Measurements from ENCODE around the gene JARID2.
"Not testable (repeated sequence)": the region's sequence is repeated elsewhere in the genome, so short reads cannot be mapped to it uniquely, and the experiment has no call there.

The JARID2 gene

GRCh38 chr6:15288856-15289255 lies 43.0 kb downstream of the JARID2 start:
- H3K36me3 ChIP-seq (replicated peaks in 1 of 2; ENCODE audit: control insufficient read depth in 2 of 2, insufficient read depth in 2 of 2, low read length in 2 of 2): peaks cover 0 to 19% of the 10 kb centered on the region in 2 donors
- no peak overlapping the region for H3K9ac ChIP-seq (ENCODE audit: low read depth, low read length, poor library complexity)
- H2AFZ ChIP-seq (ENCODE audit: low read length): no peak overlapping the region
- no peak overlapping the region for H3K4me3 ChIP-seq (ENCODE audit: low read length in 2 of 2)
- H2BK120ac ChIP-seq (ENCODE audit: low read depth, low read length): no peak overlapping the region
- H2BK5ac ChIP-seq (ENCODE audit: low read length): no peak overlapping the region
- no peak overlapping the region for H3K14ac ChIP-seq (ENCODE audit: low read length)
- no peak for DNase-seq (ENCODE audit: low spot score)
- no peak overlapping the region for H3K27ac ChIP-seq (replicated peaks; ENCODE audit: low read length)
- H3K4ac ChIP-seq (ENCODE audit: low read length): no peak overlapping the region
- peaks cover 2 to 15% of the 10 kb centered on the region in 2 donors for H3K9me3 ChIP-seq (replicated peaks in 1 of 2; ENCODE audit: control insufficient read depth in 2 of 2, insufficient read depth in 1 of 2, low read depth in 1 of 2, low read length in 2 of 2)
- H3K4me1 ChIP-seq (ENCODE audit: control insufficient read depth in 2 of 2, insufficient read depth in 1 of 2, low read depth in 1 of 2, low read length in 2 of 2): peaks cover 0 to 8% of the 10 kb centered on the region in 2 donors
- no peak overlapping the region for H3K23ac ChIP-seq (ENCODE audit: low read depth, low read length, poor library complexity)
- no peak overlapping the region for H3K18ac ChIP-seq (ENCODE audit: low read length)
- peaks cover 5% of the 10 kb centered on the region for H3K79me1 ChIP-seq (ENCODE audit: low read depth, low read length)
- H4K91ac ChIP-seq (ENCODE audit: low read depth, low read length, poor library complexity): no peak overlapping the region
- no peak overlapping the region for H2BK12ac ChIP-seq (ENCODE audit: low read length)
- no peak overlapping the region for H2BK15ac ChIP-seq (ENCODE audit: low read length)
- H2AK5ac ChIP-seq (ENCODE audit: low read depth, low read length): no peak overlapping the region
- no peak overlapping the region for H4K8ac ChIP-seq (ENCODE audit: low read depth, low read length)
- H3K27me3 ChIP-seq (ENCODE audit: control insufficient read depth in 3 of 3, insufficient read depth in 3 of 3, low read depth in 1 of 3, low read length in 3 of 3): no peaks in the 10 kb centered on the region
- no CpG with 5 or more reads among the region's 8 CpGs for WGBS, 2 donors (ENCODE audit: extremely low coverage in 2 of 2, insufficient read length in 2 of 2, insufficient replicate concordance in 1 of 2)
- H3K4me2 ChIP-seq (ENCODE audit: insufficient read depth, low read length, poor library complexity, severe bottlenecking): no peak overlapping the region

- not testable (repeated sequence) for H3K4me2 ChIP-seq (ENCODE audit: insufficient read depth, low read length, poor library complexity, severe bottlenecking); H2BK5ac ChIP-seq (ENCODE audit: low read length); H3K14ac ChIP-seq (ENCODE audit: low read length); H3K4ac ChIP-seq (ENCODE audit: low read length); H4K8ac ChIP-seq (ENCODE audit: low read depth, low read length); H2AK5ac ChIP-seq (ENCODE audit: low read depth, low read length); H3K23ac ChIP-seq (ENCODE audit: low read depth, low read length, poor library complexity); H3K9ac ChIP-seq (ENCODE audit: low read depth, low read length, poor library complexity); H3K18ac ChIP-seq (ENCODE audit: low read length); H2BK15ac ChIP-seq (ENCODE audit: low read length); H3K4me1 ChIP-seq (ENCODE audit: control insufficient read depth in 2 of 2, insufficient read depth in 1 of 2, low read depth in 1 of 2, low read length in 2 of 2); H4K91ac ChIP-seq (ENCODE audit: low read depth, low read length, poor library complexity); H2BK12ac ChIP-seq (ENCODE audit: low read length); DNase-seq (ENCODE audit: low spot score); H2BK120ac ChIP-seq (ENCODE audit: low read depth, low read length); H3K27me3 ChIP-seq (ENCODE audit: control insufficient read depth in 3 of 3, insufficient read depth in 3 of 3, low read depth in 1 of 3, low read length in 3 of 3); H3K4me3 ChIP-seq (ENCODE audit: low read length in 2 of 2); H3K27ac ChIP-seq (replicated peaks; ENCODE audit: low read length); H3K79me1 ChIP-seq (ENCODE audit: low read depth, low read length); H2AFZ ChIP-seq (ENCODE audit: low read length)
- WGBS, 2 donors (ENCODE audit: extremely low coverage in 2 of 2, insufficient read length in 2 of 2, insufficient replicate concordance in 1 of 2): no CpG with 5 or more reads among the region's 7 CpGs
- peaks cover 2 to 15% of the 10 kb centered on the region in 2 donors for H3K9me3 ChIP-seq (replicated peaks in 1 of 2; ENCODE audit: control insufficient read depth in 2 of 2, insufficient read depth in 1 of 2, low read depth in 1 of 2, low read length in 2 of 2)
- H3K36me3 ChIP-seq (replicated peaks in 1 of 2; ENCODE audit: control insufficient read depth in 2 of 2, insufficient read depth in 2 of 2, low read length in 2 of 2): peaks cover 0 to 19% of the 10 kb centered on the region in 2 donors
These were observed 43.6 kb downstream of the JARID2 start for GRCh38 chr6:15289456-15289855.

- Histone ChIP-seq H4K91ac (ENCODE audit: low read depth, low read length, poor library complexity) (no peak overlapping the region), H3K4ac (ENCODE audit: low read length) (no peak overlapping the region), H2BK120ac (ENCODE audit: low read depth, low read length) (no peak overlapping the region), H3K4me2 (ENCODE audit: insufficient read depth, low read length, poor library complexity, severe bottlenecking) (no peak overlapping the region), H4K8ac (ENCODE audit: low read depth, low read length) (no peak overlapping the region), H3K27me3 (ENCODE audit: control insufficient read depth in 3 of 3, insufficient read depth in 3 of 3, low read depth in 1 of 3, low read length in 3 of 3) (no peaks in the 10 kb centered on the region), H2BK15ac (ENCODE audit: low read length) (no peak overlapping the region), H3K4me3 (ENCODE audit: low read length in 2 of 2) (no peak overlapping the region), H2AFZ (ENCODE audit: low read length) (no peak overlapping the region), H3K9me3 (replicated peaks in 1 of 2; ENCODE audit: control insufficient read depth in 2 of 2, insufficient read depth in 1 of 2, low read depth in 1 of 2, low read length in 2 of 2) (peaks cover 2 to 15% of the 10 kb centered on the region in 2 donors), H3K4me1 (ENCODE audit: control insufficient read depth in 2 of 2, insufficient read depth in 1 of 2, low read depth in 1 of 2, low read length in 2 of 2) (peaks cover 0 to 10% of the 10 kb centered on the region in 2 donors), H3K18ac (ENCODE audit: low read length) (no peak overlapping the region), H3K14ac (ENCODE audit: low read length) (no peak overlapping the region), H3K36me3 (replicated peaks in 1 of 2; ENCODE audit: control insufficient read depth in 2 of 2, insufficient read depth in 2 of 2, low read length in 2 of 2) (peaks cover 0 to 19% of the 10 kb centered on the region in 2 donors), H3K23ac (ENCODE audit: low read depth, low read length, poor library complexity) (no peak overlapping the region), H2BK12ac (ENCODE audit: low read length) (no peak overlapping the region), H3K27ac (replicated peaks; ENCODE audit: low read length) (no peak overlapping the region), H3K9ac (ENCODE audit: low read depth, low read length, poor library complexity) (no peak overlapping the region), H3K79me1 (ENCODE audit: low read depth, low read length) (peaks cover 7% of the 10 kb centered on the region), H2AK5ac (ENCODE audit: low read depth, low read length) (no peak overlapping the region), H2BK5ac (ENCODE audit: low read length) (no peak overlapping the region)
- DNase-seq (ENCODE audit: low spot score): no peak
- no CpG with 5 or more reads among the region's 2 CpGs for WGBS, 2 donors (ENCODE audit: extremely low coverage in 2 of 2, insufficient read length in 2 of 2, insufficient replicate concordance in 1 of 2)
These were observed 44.3 kb downstream of the JARID2 start for GRCh38 chr6:15290067-15290680.

GRCh38 chr6:15290962-15291704 lies 45.3 kb downstream of the JARID2 start:
- Histone ChIP-seq H3K23ac (ENCODE audit: low read depth, low read length, poor library complexity) (no peak overlapping the region), H2BK120ac (ENCODE audit: low read depth, low read length) (no peak overlapping the region), H2BK5ac (ENCODE audit: low read length) (no peak overlapping the region), H4K8ac (ENCODE audit: low read depth, low read length) (no peak overlapping the region), H2BK12ac (ENCODE audit: low read length) (no peak overlapping the region), H2BK15ac (ENCODE audit: low read length) (no peak overlapping the region), H3K4me1 (ENCODE audit: control insufficient read depth in 2 of 2, insufficient read depth in 1 of 2, low read depth in 1 of 2, low read length in 2 of 2) (peaks cover 0 to 10% of the 10 kb centered on the region in 2 donors), H3K9ac (ENCODE audit: low read depth, low read length, poor library complexity) (no peak overlapping the region), H3K4me2 (ENCODE audit: insufficient read depth, low read length, poor library complexity, severe bottlenecking) (no peak overlapping the region), H3K36me3 (replicated peaks in 1 of 2; ENCODE audit: control insufficient read depth in 2 of 2, insufficient read depth in 2 of 2, low read length in 2 of 2) (peaks cover 0 to 16% of the 10 kb centered on the region in 2 donors), H3K9me3 (replicated peaks in 1 of 2; ENCODE audit: control insufficient read depth in 2 of 2, insufficient read depth in 1 of 2, low read depth in 1 of 2, low read length in 2 of 2) (peaks cover 2 to 15% of the 10 kb centered on the region in 2 donors), H2AFZ (ENCODE audit: low read length) (no peak overlapping the region), H2AK5ac (ENCODE audit: low read depth, low read length) (no peak overlapping the region), H3K4ac (ENCODE audit: low read length) (no peak overlapping the region), H3K18ac (ENCODE audit: low read length) (no peak overlapping the region), H3K27me3 (ENCODE audit: control insufficient read depth in 3 of 3, insufficient read depth in 3 of 3, low read depth in 1 of 3, low read length in 3 of 3) (no peaks in the 10 kb centered on the region), H3K14ac (ENCODE audit: low read length) (no peak overlapping the region), H3K79me1 (ENCODE audit: low read depth, low read length) (peaks cover 9% of the 10 kb centered on the region), H3K27ac (replicated peaks; ENCODE audit: low read length) (no peak overlapping the region), H3K4me3 (ENCODE audit: low read length in 2 of 2) (no peak overlapping the region), H4K91ac (ENCODE audit: low read depth, low read length, poor library complexity) (no peak overlapping the region)
- WGBS, 2 donors (ENCODE audit: extremely low coverage in 2 of 2, insufficient read length in 2 of 2, insufficient replicate concordance in 1 of 2): no CpG with 5 or more reads among the region's 13 CpGs
- no peak for DNase-seq (ENCODE audit: low spot score)

All from neuronal stem cell (in vitro differentiated cells).